ENCODE measurements around the gene DNAH8.

- TF ChIP-seq, protein P1, sequence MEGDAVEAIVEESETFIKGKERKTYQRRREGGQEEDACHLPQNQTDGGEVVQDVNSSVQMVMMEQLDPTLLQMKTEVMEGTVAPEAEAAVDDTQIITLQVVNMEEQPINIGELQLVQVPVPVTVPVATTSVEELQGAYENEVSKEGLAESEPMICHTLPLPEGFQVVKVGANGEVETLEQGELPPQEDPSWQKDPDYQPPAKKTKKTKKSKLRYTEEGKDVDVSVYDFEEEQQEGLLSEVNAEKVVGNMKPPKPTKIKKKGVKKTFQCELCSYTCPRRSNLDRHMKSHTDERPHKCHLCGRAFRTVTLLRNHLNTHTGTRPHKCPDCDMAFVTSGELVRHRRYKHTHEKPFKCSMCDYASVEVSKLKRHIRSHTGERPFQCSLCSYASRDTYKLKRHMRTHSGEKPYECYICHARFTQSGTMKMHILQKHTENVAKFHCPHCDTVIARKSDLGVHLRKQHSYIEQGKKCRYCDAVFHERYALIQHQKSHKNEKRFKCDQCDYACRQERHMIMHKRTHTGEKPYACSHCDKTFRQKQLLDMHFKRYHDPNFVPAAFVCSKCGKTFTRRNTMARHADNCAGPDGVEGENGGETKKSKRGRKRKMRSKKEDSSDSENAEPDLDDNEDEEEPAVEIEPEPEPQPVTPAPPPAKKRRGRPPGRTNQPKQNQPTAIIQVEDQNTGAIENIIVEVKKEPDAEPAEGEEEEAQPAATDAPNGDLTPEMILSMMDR (conservative IDR thresholded peaks at IDR 0.05), result no peak
- no peak for TF ChIP-seq EZH2 (IDR thresholded peaks at IDR 0.05; ENCODE audit: low read depth)
Measured at GRCh38 chr6:38716825-38717224, 1.7 kb downstream of the DNAH8 start.

All from PC-9 (cell line).